HepG2 (cell line): Measurements from ENCODE around the gene SIN3A. TPM values are rescaled to one million over a fixed set of nuclear protein-coding genes. Genes with fewer than 3 reads are reported as not detected.

Experiments used
- ARNT2 ChIP-seq: sonication (generic); formaldehyde crosslinking; IDR thresholded peaks from 2 replicates; pipeline ENCODE4 v1.8.0; 2022; ENCODE audit warnings: mild to moderate bottlenecking, low read depth, missing genetic modification reagents, moderate library complexity
- DMAP1 ChIP-seq: IDR thresholded peaks from 2 replicates; pipeline ENCODE4 v1.6.1; 2016
- HNF4G ChIP-seq, 2 experiments: sonication (generic) in 1 of 2; formaldehyde crosslinking in 1 of 2; IDR thresholded peaks; 2 replicates each; pipeline versions ENCODE4 v1.4.0 to v1.6.1; 2011 to 2020; ENCODE audit warnings: borderline replicate concordance in 2 of 2, low read depth in 2 of 2, mild to moderate bottlenecking in 2 of 2, low read length in 1 of 2, missing genetic modification reagents in 1 of 2, moderate library complexity in 1 of 2
- KDM5B ChIP-seq: sonication (generic); formaldehyde crosslinking; IDR thresholded peaks from 2 replicates; pipeline ENCODE4 v1.4.0; 2020; ENCODE audit warnings: missing genetic modification reagents, mild to moderate bottlenecking, borderline replicate concordance
- MYC ChIP-seq: sonication (generic); formaldehyde crosslinking; IDR thresholded peaks from 2 replicates; pipeline ENCODE4 v1.9.0; 2021; ENCODE audit warnings: missing genetic modification reagents, borderline replicate concordance
- PHF20 ChIP-seq: sonication (generic); formaldehyde crosslinking; IDR thresholded peaks from 2 replicates; pipeline ENCODE4 v1.5.0; 2020; ENCODE audit warnings: mild to moderate bottlenecking, missing genetic modification reagents
- RAD51 ChIP-seq: fragments of 450-650 bp; IDR thresholded peaks from 2 replicates; pipeline ENCODE4 v1.6.1; 2016; ENCODE audit warnings: borderline replicate concordance
- RNF219 ChIP-seq: sonication (generic); formaldehyde crosslinking; IDR thresholded peaks from 2 replicates; pipeline ENCODE4 v1.5.0; 2020; ENCODE audit warnings: mild to moderate bottlenecking, missing genetic modification reagents
- RORA ChIP-seq: sonication (generic); formaldehyde crosslinking; IDR thresholded peaks from 2 replicates; pipeline ENCODE4 v1.5.0; 2020; ENCODE audit warnings: mild to moderate bottlenecking, missing genetic modification reagents, moderate library complexity
- SKIL ChIP-seq: sonication (generic); formaldehyde crosslinking; IDR thresholded peaks from 2 replicates; pipeline ENCODE4 v1.8.0; 2022; ENCODE audit warnings: missing genetic modification reagents, mild to moderate bottlenecking, moderate library complexity, borderline replicate concordance
- THAP11 ChIP-seq: IDR thresholded peaks from 2 replicates; pipeline ENCODE4 v1.6.1; 2016; ENCODE audit warnings: missing biosample characterization, missing genetic modification reagents
- ZBTB25 ChIP-seq: IDR thresholded peaks from 2 replicates; pipeline ENCODE4 v1.6.1; 2018; ENCODE audit warnings: missing genetic modification reagents
- ZNF432 ChIP-seq: sonication (generic); formaldehyde crosslinking; IDR thresholded peaks from 2 replicates; pipeline ENCODE4 v1.5.0; 2020; ENCODE audit warnings: missing genetic modification reagents, mild to moderate bottlenecking, borderline replicate concordance
- ZNF446 ChIP-seq: sonication (generic); formaldehyde crosslinking; IDR thresholded peaks from 2 replicates; pipeline ENCODE4 v1.5.0; 2020; ENCODE audit warnings: mild to moderate bottlenecking, missing genetic modification reagents
- ZNF7 ChIP-seq: IDR thresholded peaks from 2 replicates; pipeline ENCODE4 v1.6.1; 2016; ENCODE audit warnings: missing biosample characterization, missing genetic modification reagents
- polyA plus RNA-seq, 8 experiments: library from polyadenylated mRNA; depleted of rRNA in 3 of 8; stranded (reverse) in 7 of 8; unstranded in 1 of 8; fragments of >200 nt; fragmentation: Illumina TruSeq in 4 of 8; extraction: Trizol in 4 of 8; gene quantifications; 2 replicates each; pipeline versions ENCODE4 v1.2.1 to v1.2.3, GENCODE V29; 2011 to 2016; ENCODE audit warnings: low read depth in 4 of 8, missing spikeins in 1 of 8, mixed read lengths in 1 of 8; ENCODE audit not compliant: insufficient read depth in 1 of 8
- total RNA-seq, 5 experiments: library from RNA; depleted of rRNA; stranded (reverse); fragments of >200 nt; fragmentation: Illumina TruSeq; extraction: Trizol; gene quantifications; 2 replicates each; pipeline ENCODE4 v1.2.3, GENCODE V29; 2016; ENCODE audit warnings: low read depth in 1 of 5
- TF ChIP-seq, protein P1 (sequence below): sonication (generic); formaldehyde crosslinking; IDR thresholded peaks from 2 replicates; pipeline ENCODE4 v1.8.0; 2022; ENCODE audit warnings: missing genetic modification reagents, mild to moderate bottlenecking, borderline replicate concordance
- TF ChIP-seq, protein P2 (sequence below), 2 experiments: fragments of 450-650 bp in 1 of 2; sonication (generic) in 1 of 2; formaldehyde crosslinking; IDR thresholded peaks; 2 replicates each; pipeline versions ENCODE4 v1.5.0 to v1.8.0; 2020 to 2022; ENCODE audit warnings: mild to moderate bottlenecking in 1 of 2, missing genetic modification reagents in 1 of 2
- TF ChIP-seq, protein P3 (sequence below): sonication (generic); formaldehyde crosslinking; IDR thresholded peaks from 2 replicates; pipeline ENCODE4 v1.8.0; 2022; ENCODE audit warnings: missing genetic modification reagents, low read depth, mild to moderate bottlenecking, borderline replicate concordance

The SIN3A gene
- total and polyA plus RNA-seq, 2 of the 13 experiments (the other 11 are each of a cell fraction or from before 2014, with no cell fraction given): 16.1 to 28.1 TPM

DNA sequence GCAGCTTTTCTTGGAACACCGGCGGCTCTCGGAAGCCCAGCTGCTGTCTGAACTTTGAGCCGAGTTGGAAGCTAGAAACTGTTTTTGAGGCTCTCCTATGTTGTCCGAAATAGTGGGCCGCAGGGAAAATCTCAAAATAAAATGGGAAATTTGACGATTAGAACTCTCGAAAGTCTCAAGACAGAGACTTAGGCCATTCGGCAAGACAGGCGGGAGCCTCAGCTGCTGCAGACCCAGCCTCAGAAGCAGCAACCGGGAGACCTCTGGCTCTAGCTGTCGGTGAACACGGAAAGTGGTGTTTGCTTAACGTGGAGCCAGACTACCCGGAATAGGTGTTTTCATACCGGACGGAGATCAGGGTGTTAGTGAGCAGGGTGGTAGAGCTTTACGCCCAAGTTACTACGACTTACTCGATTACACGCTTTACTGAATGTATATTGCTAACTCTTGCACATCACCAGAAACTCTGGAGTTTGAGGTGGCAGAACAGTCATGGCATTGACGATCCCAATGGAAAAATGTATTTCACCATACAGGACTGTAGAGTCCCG, 82.7 kb downstream of the SIN3A start (continued):
- peak; percentile 6; the same call in 1 of the 2 replicates for TF ChIP-seq DMAP1 (CRISPR knock-in tag)
- peak; percentile 54 for TF ChIP-seq PHF20 (CRISPR knock-in tag)
- no peak for TF ChIP-seq ZNF446 (CRISPR knock-in tag)
- TF ChIP-seq ZNF432 (CRISPR knock-in tag): no peak
- no peak for TF ChIP-seq ZNF7
- TF ChIP-seq RAD51: no peak
- no peak for TF ChIP-seq THAP11 (CRISPR knock-in tag)
- TF ChIP-seq RNF219 (CRISPR knock-in tag): peak; percentile 0; the same call in 1 of the 2 replicates
- TF ChIP-seq RORA (CRISPR knock-in tag): 0 out of 2 replicates have a peak, but pooled peaks have one; percentile 11
- no peak for TF ChIP-seq MYC (CRISPR knock-in tag)
- TF ChIP-seq SKIL: 0 out of 2 replicates have a peak, but pooled peaks have one; percentile 40
- peak; percentile 26; the same call in 1 of the 2 replicates for TF ChIP-seq ZBTB25
- TF ChIP-seq, protein P1, sequence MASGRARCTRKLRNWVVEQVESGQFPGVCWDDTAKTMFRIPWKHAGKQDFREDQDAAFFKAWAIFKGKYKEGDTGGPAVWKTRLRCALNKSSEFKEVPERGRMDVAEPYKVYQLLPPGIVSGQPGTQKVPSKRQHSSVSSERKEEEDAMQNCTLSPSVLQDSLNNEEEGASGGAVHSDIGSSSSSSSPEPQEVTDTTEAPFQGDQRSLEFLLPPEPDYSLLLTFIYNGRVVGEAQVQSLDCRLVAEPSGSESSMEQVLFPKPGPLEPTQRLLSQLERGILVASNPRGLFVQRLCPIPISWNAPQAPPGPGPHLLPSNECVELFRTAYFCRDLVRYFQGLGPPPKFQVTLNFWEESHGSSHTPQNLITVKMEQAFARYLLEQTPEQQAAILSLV: 0 out of 2 replicates have a peak, but pooled peaks have one; percentile 8
- TF ChIP-seq KDM5B (CRISPR knock-in tag): no peak
- TF ChIP-seq, protein P2, sequence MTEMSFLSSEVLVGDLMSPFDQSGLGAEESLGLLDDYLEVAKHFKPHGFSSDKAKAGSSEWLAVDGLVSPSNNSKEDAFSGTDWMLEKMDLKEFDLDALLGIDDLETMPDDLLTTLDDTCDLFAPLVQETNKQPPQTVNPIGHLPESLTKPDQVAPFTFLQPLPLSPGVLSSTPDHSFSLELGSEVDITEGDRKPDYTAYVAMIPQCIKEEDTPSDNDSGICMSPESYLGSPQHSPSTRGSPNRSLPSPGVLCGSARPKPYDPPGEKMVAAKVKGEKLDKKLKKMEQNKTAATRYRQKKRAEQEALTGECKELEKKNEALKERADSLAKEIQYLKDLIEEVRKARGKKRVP (CRISPR knock-in tag; IDR thresholded peaks at IDR 0.05): peak in 1 of 2 experiments; percentile 8; a peak in 1 of 4 replicates
- TF ChIP-seq HNF4G (IDR thresholded peaks at IDR 0.05; ENCODE audit: borderline replicate concordance, low read depth, low read length): peak; percentile 82; the same call in 1 of the 2 replicates
- TF ChIP-seq HNF4G (CRISPR knock-in tag; IDR thresholded peaks at IDR 0.05; ENCODE audit: borderline replicate concordance, low read depth): no peak; the same call in 1 of the 2 replicates
- TF ChIP-seq ARNT2 (CRISPR knock-in tag): peak; percentile 18; the same call in 1 of the 2 replicates
- TF ChIP-seq, protein P3, sequence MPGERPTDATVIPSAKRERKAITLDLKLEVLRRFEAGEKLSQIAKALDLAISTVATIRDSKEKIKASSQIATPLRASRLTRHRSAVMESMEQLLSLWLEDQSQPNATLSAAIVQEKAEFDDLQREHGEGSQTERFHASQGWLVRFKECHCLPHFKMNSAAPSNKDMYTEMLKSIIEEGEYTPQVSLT: 0 out of 2 replicates have a peak, but pooled peaks have one; percentile 61
